ENCODE measurements around the gene POLH.
"Not testable (repeated sequence)": the region's sequence is repeated elsewhere in the genome, so short reads cannot be mapped to it uniquely, and the experiment has no call there.

Gene POLH

GRCh38 chr6:43633002-43633401, 57.0 kb downstream of the POLH start:
- not testable (repeated sequence) for DNase-seq (ENCODE audit: low spot score)

- no peak for DNase-seq (ENCODE audit: low spot score)
These were observed 58.8 kb downstream of the POLH start for GRCh38 chr6:43634702-43635303.

GRCh38 chr6:43635387-43636307, 59.7 kb downstream of the POLH start, which contains the start of gene MAD2L1BP:
Gene MAD2L1BP (plus strand): TSS chr6:43635840. CDS start chr6:43635876, 36 bp downstream.
- DNase-seq (ENCODE audit: low spot score): peak; percentile 64

GRCh38 chr6:43636308-43636659, 60.3 kb downstream of the POLH start:
- DNase-seq (ENCODE audit: low spot score): no peak

- peak; percentile 69 for DNase-seq (ENCODE audit: low spot score)
These were observed 64.2 kb downstream of the POLH start for GRCh38 chr6:43639984-43640800.

- peak; percentile 46 for DNase-seq (ENCODE audit: low spot score)
These were observed 69.1 kb downstream of the POLH start, which contains the start of gene RSPH9 for GRCh38 chr6:43644940-43645612. Gene RSPH9 (plus strand): TSS chr6:43645036. CDS start chr6:43645099, 63 bp downstream.

GRCh38 chr6:43645613-43645964, 69.6 kb downstream of the POLH start:
- DNase-seq (ENCODE audit: low spot score): no peak

GRCh38 chr6:43647613-43648012, 71.6 kb downstream of the POLH start:
- DNase-seq (ENCODE audit: low spot score): no peak

GRCh38 chr6:43648248-43648647, 72.3 kb downstream of the POLH start:
- no peak for DNase-seq (ENCODE audit: low spot score)

- not testable (repeated sequence) for DNase-seq (ENCODE audit: low spot score)
These were observed 76.8 kb downstream of the POLH start for GRCh38 chr6:43652822-43653221.

GRCh38 chr6:43657221-43657802, 81.3 kb downstream of the POLH start:
- no peak for DNase-seq (ENCODE audit: low spot score)

- no peak for DNase-seq (ENCODE audit: low spot score)
These were observed 82.2 kb downstream of the POLH start for GRCh38 chr6:43658161-43658560.

GRCh38 chr6:43662948-43663347, 87.0 kb downstream of the POLH start:
- DNase-seq (ENCODE audit: low spot score): not testable (repeated sequence)

Measured in kidney capillary endothelial cell (primary cell).